GM18909 (cell line): ENCODE results near the gene RHOXF2B.
"Not testable (repeated sequence)": the region's sequence is repeated elsewhere in the genome, so short reads cannot be mapped to it uniquely, and the experiment has no call there.

Source experiments
- ATAC-seq: cut with Tn5 transposase; IDR thresholded peaks from one replicate; pipeline ENCODE4 v1.9.1; 2021; ENCODE audit warnings: mild to moderate bottlenecking; ENCODE audit not compliant: unreplicated experiment, poor library complexity

Gene RHOXF2B

GRCh38 chrX:120077590-120077989, at the start of gene RHOXF2B:
RHOXF2B (minus strand) TSS chrX:120077690; CDS start chrX:120077552, 138 bp downstream.
- ATAC-seq: not testable (repeated sequence)

- ATAC-seq: no peak
These were observed 48.0 kb upstream of the RHOXF2B start for GRCh38 chrX:120125444-120125843.

GRCh38 chrX:120120223-120120622, 42.7 kb upstream of the RHOXF2B start:
- ATAC-seq: no peak

- no peak for ATAC-seq
These were observed 38.0 kb upstream of the RHOXF2B start, which contains the start of gene RHOXF1 for GRCh38 chrX:120115438-120115963. RHOXF1 (minus strand) TSS chrX:120115913; CDS start chrX:120115862, 51 bp downstream.

GRCh38 chrX:120111611-120112010, 34.1 kb upstream of the RHOXF2B start:
- ATAC-seq: no peak

GRCh38 chrX:120109378-120109777, 31.9 kb upstream of the RHOXF2B start:
- no peak for ATAC-seq

GRCh38 chrX:120104707-120105106, 27.2 kb upstream of the RHOXF2B start:
- not testable (repeated sequence) for ATAC-seq

GRCh38 chrX:120101057-120101456, 23.6 kb upstream of the RHOXF2B start:
- ATAC-seq: not testable (repeated sequence)

- ATAC-seq: no peak
These were observed 12.7 kb upstream of the RHOXF2B start for GRCh38 chrX:120090208-120090607.

GRCh38 chrX:120087289-120088017, 10.0 kb upstream of the RHOXF2B start:
- no peak for ATAC-seq

- not testable (repeated sequence) for ATAC-seq
These were observed 8.2 kb upstream of the RHOXF2B start for GRCh38 chrX:120085553-120086185.

GRCh38 chrX:120066169-120066568, 11.3 kb downstream of the RHOXF2B start:
- not testable (repeated sequence) for ATAC-seq

- not testable (repeated sequence) for ATAC-seq
These were observed 34.8 kb downstream of the RHOXF2B start for GRCh38 chrX:120042712-120043111.

- peak; percentile 83 for ATAC-seq
These were observed 35.2 kb downstream of the RHOXF2B start for GRCh38 chrX:120042247-120042646.

- not testable (repeated sequence) for ATAC-seq
These were observed 37.3 kb downstream of the RHOXF2B start for GRCh38 chrX:120040176-120040575.

- ATAC-seq: not testable (repeated sequence)
These were observed 38.3 kb downstream of the RHOXF2B start for GRCh38 chrX:120039087-120039733.

GRCh38 chrX:120036704-120037103, 40.8 kb downstream of the RHOXF2B start:
- ATAC-seq: no peak

GRCh38 chrX:120035522-120036309, 41.8 kb downstream of the RHOXF2B start:
- peak; percentile 91 for ATAC-seq

- ATAC-seq: no peak
These were observed 48.1 kb downstream of the RHOXF2B start for GRCh38 chrX:120029354-120029753.

- no peak for ATAC-seq
These were observed 54.2 kb downstream of the RHOXF2B start for GRCh38 chrX:120023259-120023658.
